Measurements from ENCODE around the gene SRL. TPM values are rescaled to one million over a fixed set of nuclear protein-coding genes. Genes with fewer than 3 reads are reported as not detected.

The SRL gene
- total and polyA plus RNA-seq, 4 donors, result 0.14 to 0.22 (median 0.17) TPM

DNA sequence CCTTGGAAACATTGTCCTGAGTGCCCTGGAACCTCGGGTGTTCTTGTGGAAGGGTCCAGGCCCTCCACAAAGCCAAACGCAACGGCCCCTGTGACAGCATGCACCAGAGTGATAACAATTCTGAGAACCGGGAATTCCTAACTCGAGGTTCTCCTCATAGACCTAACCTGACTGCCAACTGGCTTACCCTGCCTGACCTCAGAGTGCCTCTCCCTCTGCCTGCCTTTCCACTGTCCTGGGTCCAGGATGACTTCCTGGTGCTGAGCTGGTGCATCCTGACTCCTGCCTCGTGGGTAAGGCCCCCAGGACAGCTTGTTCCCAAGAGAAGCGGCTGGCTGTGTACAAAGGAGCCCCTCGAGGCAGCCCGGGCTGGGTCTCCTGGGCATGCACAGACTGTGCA lies 51.8 kb downstream of the SRL start (continued):
- TF ChIP-seq, protein P1, sequence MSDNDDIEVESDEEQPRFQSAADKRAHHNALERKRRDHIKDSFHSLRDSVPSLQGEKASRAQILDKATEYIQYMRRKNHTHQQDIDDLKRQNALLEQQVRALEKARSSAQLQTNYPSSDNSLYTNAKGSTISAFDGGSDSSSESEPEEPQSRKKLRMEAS (IDR thresholded peaks at IDR 0.05), result no peak

DNA sequence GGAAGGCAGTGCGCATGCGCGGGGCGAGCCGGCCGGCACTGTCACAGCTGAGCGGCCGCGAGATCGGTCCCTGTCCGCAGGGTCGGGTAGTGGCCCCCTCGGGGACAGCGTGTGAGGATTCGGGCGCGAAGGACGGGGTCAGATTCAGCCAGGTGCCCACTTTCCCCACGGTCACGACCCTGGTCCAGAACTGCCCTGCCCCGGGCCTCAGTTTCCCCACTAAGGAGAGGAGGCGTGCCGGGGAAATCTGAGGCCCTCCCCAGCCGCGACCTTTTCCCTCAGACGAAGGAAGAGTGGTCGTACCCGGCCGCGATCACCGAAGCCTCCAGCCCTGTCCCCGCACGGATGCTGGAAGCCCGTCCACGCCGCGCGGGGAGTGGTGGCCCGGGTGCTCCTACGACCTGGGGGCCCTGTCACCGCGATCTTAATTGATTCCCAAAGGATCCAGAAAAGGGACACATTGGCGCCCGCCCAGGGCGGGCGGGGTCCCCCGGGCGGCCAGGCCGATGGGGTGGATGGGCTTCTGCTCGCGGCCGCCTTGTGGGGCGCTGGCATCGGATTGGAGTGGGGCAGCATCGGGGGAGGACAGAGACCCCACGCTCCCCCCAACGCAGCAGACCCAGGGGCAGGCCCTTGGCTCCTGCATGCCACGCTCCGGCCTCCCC lies 57.7 kb downstream of the SRL start:
- Histone ChIP-seq H3K27ac (ENCODE audit: low read depth in 1 of 2, low read length in 2 of 2) (peak overlapping the region in 1 of 2 donors; percentile 96), H3K4me3 (ENCODE audit: low read depth in 1 of 3, low read length in 3 of 3) (peak overlapping the region; percentile 67 to 85 (median 84)), H3K9me3 (ENCODE audit: control insufficient read depth in 4 of 4, low read length in 3 of 4) (no peaks in the 10 kb centered on the region), H3K27me3 (ENCODE audit: control insufficient read depth in 4 of 4, insufficient read depth in 4 of 4, low read length in 3 of 4) (no peaks in the 10 kb centered on the region), H3K4me1 (ENCODE audit: control insufficient read depth in 4 of 4, insufficient read depth in 4 of 4, low read length in 3 of 4) (peaks cover 5 to 9% (median 6%) of the 10 kb centered on the region in 4 donors), H3K9ac (ENCODE audit: low read depth in 1 of 2, low read length in 2 of 2) (peak overlapping the region in 1 of 2 donors; percentile 60), H3K36me3 (ENCODE audit: control insufficient read depth in 4 of 4, insufficient read depth in 3 of 4, low read depth in 1 of 4, low read length in 3 of 4) (no peaks in the 10 kb centered on the region)
- 21% methylated on average over 59 of the region's 59 CpGs for WGBS
- no peak for TF ChIP-seq TAF1 (conservative IDR thresholded peaks at IDR 0.05)
- no peak for TF ChIP-seq EGR1 (IDR thresholded peaks at IDR 0.05; ENCODE audit: low read depth in 2 of 2)
- no peak for TF ChIP-seq HNF4A (conservative IDR thresholded peaks at IDR 0.05)
- TF ChIP-seq, protein P2, sequence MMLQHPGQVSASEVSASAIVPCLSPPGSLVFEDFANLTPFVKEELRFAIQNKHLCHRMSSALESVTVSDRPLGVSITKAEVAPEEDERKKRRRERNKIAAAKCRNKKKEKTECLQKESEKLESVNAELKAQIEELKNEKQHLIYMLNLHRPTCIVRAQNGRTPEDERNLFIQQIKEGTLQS (IDR thresholded peaks at IDR 0.05), result no peak
- no peak for DNase-seq (ENCODE audit: low spot score)

DNA sequence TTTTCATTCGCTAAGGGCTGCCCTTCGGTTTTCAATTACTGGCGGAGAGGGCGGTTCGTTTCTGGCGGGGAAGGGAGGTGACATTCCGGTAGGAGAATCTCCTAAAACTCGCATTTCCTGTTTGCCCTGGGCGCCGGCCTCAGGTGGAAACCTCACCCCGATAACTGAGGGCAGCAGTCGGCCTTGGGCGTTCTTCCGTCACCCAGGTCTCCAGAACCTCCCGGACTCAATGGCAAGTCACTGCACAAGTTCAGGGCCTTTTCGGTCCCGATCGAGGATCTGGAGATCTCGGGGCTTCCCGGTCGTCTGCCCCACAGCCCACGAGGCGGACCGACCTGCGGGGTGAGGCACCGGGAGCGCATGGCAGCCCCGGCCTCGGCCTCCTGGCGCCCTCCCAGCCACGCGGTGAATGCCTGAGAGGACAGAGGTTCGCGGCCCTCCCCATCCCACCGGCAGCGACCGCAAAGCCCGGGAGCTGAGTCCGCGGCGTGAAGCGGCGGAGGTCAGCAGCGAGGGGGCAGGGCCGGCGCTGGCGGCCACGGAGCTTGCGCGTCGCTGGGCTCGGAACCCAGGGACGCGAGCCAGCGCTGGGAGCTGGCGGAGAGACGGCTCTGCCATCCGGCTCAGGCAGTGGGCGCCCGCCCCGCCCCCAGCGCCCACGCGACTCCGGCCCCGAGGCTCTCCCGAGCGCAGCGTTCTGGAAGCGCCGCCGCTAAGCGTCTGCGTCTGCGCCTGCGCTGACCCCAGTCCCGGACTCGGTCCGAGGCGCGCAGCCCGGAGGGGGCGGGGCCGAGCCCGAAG lies 58.4 kb downstream of the SRL start:
- H3K36me3 ChIP-seq (ENCODE audit: control insufficient read depth in 4 of 4, insufficient read depth in 3 of 4, low read depth in 1 of 4, low read length in 3 of 4), result no peaks in the 10 kb centered on the region
- TF ChIP-seq NR2F2 (IDR thresholded peaks at IDR 0.05) (peak; percentile 73), EGR1 (IDR thresholded peaks at IDR 0.05; ENCODE audit: low read depth in 2 of 2) (peak in 1 of 2 donors; percentile 73), GABPA (IDR thresholded peaks at IDR 0.05 in 1 of 2, conservative IDR thresholded peaks at IDR 0.05 in 1 of 2) (peak in 1 of 2 donors; percentile 70), FOXA2 (IDR thresholded peaks at IDR 0.05) (no peak), FOXA1 (IDR thresholded peaks at IDR 0.05) (no peak), TAF1 (conservative IDR thresholded peaks at IDR 0.05) (peak; percentile 67), HNF4G (IDR thresholded peaks at IDR 0.05) (no peak), RAD21 (IDR thresholded peaks at IDR 0.05) (peak; percentile 5 to 26), JUND (IDR thresholded peaks at IDR 0.05) (no peak), HNF4A (conservative IDR thresholded peaks at IDR 0.05) (peak in 1 of 2 donors; percentile 4), RXRA (IDR thresholded peaks at IDR 0.05) (peak; percentile 58 to 80), SP1 (IDR thresholded peaks at IDR 0.05) (peak; percentile 76), YY1 (IDR thresholded peaks at IDR 0.05) (peak; percentile 71)
- TF ChIP-seq, protein P3, sequence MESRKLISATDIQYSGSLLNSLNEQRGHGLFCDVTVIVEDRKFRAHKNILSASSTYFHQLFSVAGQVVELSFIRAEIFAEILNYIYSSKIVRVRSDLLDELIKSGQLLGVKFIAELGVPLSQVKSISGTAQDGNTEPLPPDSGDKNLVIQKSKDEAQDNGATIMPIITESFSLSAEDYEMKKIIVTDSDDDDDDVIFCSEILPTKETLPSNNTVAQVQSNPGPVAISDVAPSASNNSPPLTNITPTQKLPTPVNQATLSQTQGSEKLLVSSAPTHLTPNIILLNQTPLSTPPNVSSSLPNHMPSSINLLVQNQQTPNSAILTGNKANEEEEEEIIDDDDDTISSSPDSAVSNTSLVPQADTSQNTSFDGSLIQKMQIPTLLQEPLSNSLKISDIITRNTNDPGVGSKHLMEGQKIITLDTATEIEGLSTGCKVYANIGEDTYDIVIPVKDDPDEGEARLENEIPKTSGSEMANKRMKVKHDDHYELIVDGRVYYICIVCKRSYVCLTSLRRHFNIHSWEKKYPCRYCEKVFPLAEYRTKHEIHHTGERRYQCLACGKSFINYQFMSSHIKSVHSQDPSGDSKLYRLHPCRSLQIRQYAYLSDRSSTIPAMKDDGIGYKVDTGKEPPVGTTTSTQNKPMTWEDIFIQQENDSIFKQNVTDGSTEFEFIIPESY (IDR thresholded peaks at IDR 0.05), result no peak
- TF ChIP-seq, protein P4, sequence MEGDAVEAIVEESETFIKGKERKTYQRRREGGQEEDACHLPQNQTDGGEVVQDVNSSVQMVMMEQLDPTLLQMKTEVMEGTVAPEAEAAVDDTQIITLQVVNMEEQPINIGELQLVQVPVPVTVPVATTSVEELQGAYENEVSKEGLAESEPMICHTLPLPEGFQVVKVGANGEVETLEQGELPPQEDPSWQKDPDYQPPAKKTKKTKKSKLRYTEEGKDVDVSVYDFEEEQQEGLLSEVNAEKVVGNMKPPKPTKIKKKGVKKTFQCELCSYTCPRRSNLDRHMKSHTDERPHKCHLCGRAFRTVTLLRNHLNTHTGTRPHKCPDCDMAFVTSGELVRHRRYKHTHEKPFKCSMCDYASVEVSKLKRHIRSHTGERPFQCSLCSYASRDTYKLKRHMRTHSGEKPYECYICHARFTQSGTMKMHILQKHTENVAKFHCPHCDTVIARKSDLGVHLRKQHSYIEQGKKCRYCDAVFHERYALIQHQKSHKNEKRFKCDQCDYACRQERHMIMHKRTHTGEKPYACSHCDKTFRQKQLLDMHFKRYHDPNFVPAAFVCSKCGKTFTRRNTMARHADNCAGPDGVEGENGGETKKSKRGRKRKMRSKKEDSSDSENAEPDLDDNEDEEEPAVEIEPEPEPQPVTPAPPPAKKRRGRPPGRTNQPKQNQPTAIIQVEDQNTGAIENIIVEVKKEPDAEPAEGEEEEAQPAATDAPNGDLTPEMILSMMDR (IDR thresholded peaks at IDR 0.05; ENCODE audit: low read depth, low read length, missing input control), result no peak
- TF ChIP-seq, protein P2 (IDR thresholded peaks at IDR 0.05), result no peak
- TF ChIP-seq, protein P5, sequence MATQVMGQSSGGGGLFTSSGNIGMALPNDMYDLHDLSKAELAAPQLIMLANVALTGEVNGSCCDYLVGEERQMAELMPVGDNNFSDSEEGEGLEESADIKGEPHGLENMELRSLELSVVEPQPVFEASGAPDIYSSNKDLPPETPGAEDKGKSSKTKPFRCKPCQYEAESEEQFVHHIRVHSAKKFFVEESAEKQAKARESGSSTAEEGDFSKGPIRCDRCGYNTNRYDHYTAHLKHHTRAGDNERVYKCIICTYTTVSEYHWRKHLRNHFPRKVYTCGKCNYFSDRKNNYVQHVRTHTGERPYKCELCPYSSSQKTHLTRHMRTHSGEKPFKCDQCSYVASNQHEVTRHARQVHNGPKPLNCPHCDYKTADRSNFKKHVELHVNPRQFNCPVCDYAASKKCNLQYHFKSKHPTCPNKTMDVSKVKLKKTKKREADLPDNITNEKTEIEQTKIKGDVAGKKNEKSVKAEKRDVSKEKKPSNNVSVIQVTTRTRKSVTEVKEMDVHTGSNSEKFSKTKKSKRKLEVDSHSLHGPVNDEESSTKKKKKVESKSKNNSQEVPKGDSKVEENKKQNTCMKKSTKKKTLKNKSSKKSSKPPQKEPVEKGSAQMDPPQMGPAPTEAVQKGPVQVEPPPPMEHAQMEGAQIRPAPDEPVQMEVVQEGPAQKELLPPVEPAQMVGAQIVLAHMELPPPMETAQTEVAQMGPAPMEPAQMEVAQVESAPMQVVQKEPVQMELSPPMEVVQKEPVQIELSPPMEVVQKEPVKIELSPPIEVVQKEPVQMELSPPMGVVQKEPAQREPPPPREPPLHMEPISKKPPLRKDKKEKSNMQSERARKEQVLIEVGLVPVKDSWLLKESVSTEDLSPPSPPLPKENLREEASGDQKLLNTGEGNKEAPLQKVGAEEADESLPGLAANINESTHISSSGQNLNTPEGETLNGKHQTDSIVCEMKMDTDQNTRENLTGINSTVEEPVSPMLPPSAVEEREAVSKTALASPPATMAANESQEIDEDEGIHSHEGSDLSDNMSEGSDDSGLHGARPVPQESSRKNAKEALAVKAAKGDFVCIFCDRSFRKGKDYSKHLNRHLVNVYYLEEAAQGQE (IDR thresholded peaks at IDR 0.05), result peak; percentile 62
- TF ChIP-seq, protein P1 (IDR thresholded peaks at IDR 0.05), result peak; percentile 48
- no peaks in the 10 kb centered on the region for H3K27me3 ChIP-seq (ENCODE audit: control insufficient read depth in 4 of 4, insufficient read depth in 4 of 4, low read length in 3 of 4)
- DNase-seq (ENCODE audit: low spot score), result peak; percentile 97
- under 1% methylated on average over 85 of the region's 85 CpGs for whole genome bisulfite sequencing
- peak overlapping the region; percentile 8 to 67 for H3K9ac ChIP-seq (ENCODE audit: low read depth in 1 of 2, low read length in 2 of 2)
- peaks cover 5 to 13% (median 8%) of the 10 kb centered on the region in 4 donors for H3K4me1 ChIP-seq (ENCODE audit: control insufficient read depth in 4 of 4, insufficient read depth in 4 of 4, low read length in 3 of 4)
- H3K27ac ChIP-seq (ENCODE audit: low read depth in 1 of 2, low read length in 2 of 2), result peak overlapping the region; percentile 96 to 98
- H3K4me3 ChIP-seq (ENCODE audit: low read depth in 1 of 3, low read length in 3 of 3), result peak overlapping the region; percentile 72 to 85 (median 84)
- H3K9me3 ChIP-seq (ENCODE audit: control insufficient read depth in 4 of 4, low read length in 3 of 4), result no peaks in the 10 kb centered on the region

Measured in liver (tissue), 9 donors.